Fibroblast of upper back skin (primary cell): ENCODE data around the gene SAP25.

Experiments
- DNase-seq: peaks from one replicate; pipeline ENCODE4 v3.0.0-alpha.2; 2013

Gene SAP25

GRCh38 chr7:100591596-100591995 is 17.9 kb upstream of the SAP25 start:
- DNase-seq, result no peak

GRCh38 chr7:100590077-100590737 is 16.5 kb upstream of the SAP25 start:
- no peak for DNase-seq

- DNase-seq, result no peak
Observed at GRCh38 chr7:100589341-100589947, 15.7 kb upstream of the SAP25 start.

GRCh38 chr7:100588438-100588837 is 14.7 kb upstream of the SAP25 start:
- peak; percentile 22 for DNase-seq

- peak; percentile 100 for DNase-seq
Observed at GRCh38 chr7:100586266-100587025, 12.7 kb upstream of the SAP25 start, which contains the start of gene FBXO24. Gene FBXO24 (plus strand): TSS chr7:100586328. CDS start chr7:100586626, 298 bp downstream.

- no peak for DNase-seq
Observed at GRCh38 chr7:100585511-100586265, 12.0 kb upstream of the SAP25 start, which contains the start of gene LRCH4. Gene LRCH4 (minus strand): TSS chr7:100586129. CDS start chr7:100586100, 29 bp downstream.

- peak; percentile 55 for DNase-seq
Observed at GRCh38 chr7:100584683-100585510, 11.2 kb upstream of the SAP25 start.

- no peak for DNase-seq
Observed at GRCh38 chr7:100584054-100584682, 10.5 kb upstream of the SAP25 start.

- DNase-seq, result peak; percentile 22
Observed at GRCh38 chr7:100583132-100584053, 9.7 kb upstream of the SAP25 start.

- no peak for DNase-seq
Observed at GRCh38 chr7:100582650-100583049, 8.9 kb upstream of the SAP25 start.

GRCh38 chr7:100582041-100582579 is 8.4 kb upstream of the SAP25 start:
- DNase-seq, result no peak

- no peak for DNase-seq
Observed at GRCh38 chr7:100580466-100581283, 7.0 kb upstream of the SAP25 start.

GRCh38 chr7:100578246-100579183 is 4.8 kb upstream of the SAP25 start:
- no peak for DNase-seq

GRCh38 chr7:100577507-100577906 is 3.8 kb upstream of the SAP25 start:
- DNase-seq, result no peak

- no peak for DNase-seq
Observed at GRCh38 chr7:100577103-100577502, 3.4 kb upstream of the SAP25 start.

GRCh38 chr7:100576384-100576993 is 2.8 kb upstream of the SAP25 start:
- DNase-seq, result no peak

- no peak for DNase-seq
Observed at GRCh38 chr7:100575746-100576383, 2.2 kb upstream of the SAP25 start.
